Fibroblast of pulmonary artery (primary cell): ENCODE results near the gene ADAM17.

ENCODE experiments used
- DNase-seq: peaks from one replicate; pipeline ENCODE4 v3.0.0-alpha.2; 2010; ENCODE audit warnings: low read depth
- H3K4me3 ChIP-seq: replicated peaks from 2 replicates; pipeline ENCODE4 v1.5.1; 2011; ENCODE audit warnings: low read depth, mild to moderate bottlenecking, control low read depth, low read length, moderate library complexity
- TF ChIP-seq, protein P1 (sequence below): IDR thresholded peaks from 2 replicates; pipeline ENCODE4 v1.5.1; 2011; ENCODE audit warnings: mild to moderate bottlenecking, control low read depth, low read length, inconsistent platforms; ENCODE audit errors: missing control alignments

The ADAM17 gene

GRCh38 chr2:9483107-9483506, 72.5 kb downstream of the ADAM17 start:
- no peak for DNase-seq
- H3K4me3 ChIP-seq = no peak overlapping the region
- TF ChIP-seq, protein P1, sequence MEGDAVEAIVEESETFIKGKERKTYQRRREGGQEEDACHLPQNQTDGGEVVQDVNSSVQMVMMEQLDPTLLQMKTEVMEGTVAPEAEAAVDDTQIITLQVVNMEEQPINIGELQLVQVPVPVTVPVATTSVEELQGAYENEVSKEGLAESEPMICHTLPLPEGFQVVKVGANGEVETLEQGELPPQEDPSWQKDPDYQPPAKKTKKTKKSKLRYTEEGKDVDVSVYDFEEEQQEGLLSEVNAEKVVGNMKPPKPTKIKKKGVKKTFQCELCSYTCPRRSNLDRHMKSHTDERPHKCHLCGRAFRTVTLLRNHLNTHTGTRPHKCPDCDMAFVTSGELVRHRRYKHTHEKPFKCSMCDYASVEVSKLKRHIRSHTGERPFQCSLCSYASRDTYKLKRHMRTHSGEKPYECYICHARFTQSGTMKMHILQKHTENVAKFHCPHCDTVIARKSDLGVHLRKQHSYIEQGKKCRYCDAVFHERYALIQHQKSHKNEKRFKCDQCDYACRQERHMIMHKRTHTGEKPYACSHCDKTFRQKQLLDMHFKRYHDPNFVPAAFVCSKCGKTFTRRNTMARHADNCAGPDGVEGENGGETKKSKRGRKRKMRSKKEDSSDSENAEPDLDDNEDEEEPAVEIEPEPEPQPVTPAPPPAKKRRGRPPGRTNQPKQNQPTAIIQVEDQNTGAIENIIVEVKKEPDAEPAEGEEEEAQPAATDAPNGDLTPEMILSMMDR = no peak

- H3K4me3 ChIP-seq = no peak overlapping the region
- TF ChIP-seq, protein P1 = no peak
- no peak for DNase-seq
Measured at GRCh38 chr2:9480157-9480556, 75.5 kb downstream of the ADAM17 start.

DNA sequence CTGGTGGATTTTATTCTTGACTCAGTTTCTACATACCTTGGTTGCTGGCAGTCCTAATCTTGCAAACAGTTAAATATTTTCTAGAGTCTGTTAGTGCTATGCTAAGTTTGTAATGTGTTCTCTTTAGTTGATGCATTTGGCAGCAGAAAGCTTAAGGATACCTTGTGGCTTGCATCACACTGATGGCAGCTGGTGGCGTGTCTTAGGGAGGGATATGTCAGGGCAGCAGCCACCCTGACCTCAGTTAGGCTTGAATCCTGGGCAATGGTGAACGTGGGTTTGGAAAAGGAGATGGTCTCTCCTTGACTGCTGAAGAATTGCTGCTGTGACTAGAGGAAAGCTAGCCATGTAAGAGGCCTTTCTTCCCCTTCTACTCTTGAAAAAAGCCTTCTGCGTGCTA, 77.1 kb downstream of the ADAM17 start:
- TF ChIP-seq, protein P1 = no peak
- DNase-seq = no peak
- no peak overlapping the region for H3K4me3 ChIP-seq

DNA sequence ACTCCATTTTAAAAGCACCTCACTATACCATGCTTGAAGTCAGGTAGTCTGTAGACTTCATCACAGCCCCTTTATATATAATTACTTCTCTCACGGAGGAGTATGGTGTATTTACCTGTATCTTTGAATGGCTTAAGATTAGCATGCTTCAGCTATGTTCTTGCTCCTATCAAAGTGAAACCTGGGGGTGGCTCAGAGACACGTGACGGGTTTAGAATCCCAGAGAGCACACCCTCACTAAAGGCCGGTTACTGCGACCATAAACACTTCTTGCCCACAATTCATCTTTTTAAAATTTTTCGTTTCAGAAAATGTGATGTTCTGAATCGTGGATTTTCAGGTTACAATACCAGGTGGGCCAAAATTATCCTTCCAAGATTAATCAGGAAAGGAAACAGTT, 77.7 kb downstream of the ADAM17 start:
- TF ChIP-seq, protein P1 = no peak
- DNase-seq = no peak

GRCh38 chr2:9474361-9475057, 81.1 kb downstream of the ADAM17 start, which contains the start of gene IAH1:
Gene IAH1, plus strand, starts transcription at chr2:9474551. Its CDS starts 16 bp downstream, at chr2:9474567.
- peak within 1 kb of the TSS; percentile 67 for H3K4me3 ChIP-seq
- TF ChIP-seq, protein P1 = no peak
- DNase-seq = peak; percentile 40

More for the DNA sequence above, 77.7 kb downstream of the ADAM17 start:
- no peak overlapping the region for H3K4me3 ChIP-seq

DNA sequence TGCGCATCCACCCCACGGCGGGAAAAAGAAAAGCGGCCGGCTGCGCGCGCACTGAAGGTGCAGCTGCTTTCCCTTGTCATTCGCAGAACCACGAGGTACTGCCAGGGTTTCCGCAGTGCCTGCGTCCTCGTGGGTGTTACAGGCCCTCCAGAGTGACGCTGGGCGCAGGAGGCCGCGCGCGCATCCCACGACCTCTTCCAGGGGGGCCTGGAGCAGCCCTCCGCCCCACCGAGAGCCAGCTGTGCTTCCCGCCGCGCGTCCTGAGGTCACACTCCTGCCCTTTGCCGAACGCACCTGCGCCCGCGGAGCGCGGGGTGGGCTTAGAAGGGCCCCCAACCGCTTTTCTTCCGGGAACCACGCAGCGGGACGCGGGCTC, 81.7 kb downstream of the ADAM17 start:
- TF ChIP-seq, protein P1 = no peak
- DNase-seq = peak; percentile 29
- peak overlapping the region; percentile 67 for H3K4me3 ChIP-seq
